ENCODE data around the gene ADPRHL1.

DNA sequence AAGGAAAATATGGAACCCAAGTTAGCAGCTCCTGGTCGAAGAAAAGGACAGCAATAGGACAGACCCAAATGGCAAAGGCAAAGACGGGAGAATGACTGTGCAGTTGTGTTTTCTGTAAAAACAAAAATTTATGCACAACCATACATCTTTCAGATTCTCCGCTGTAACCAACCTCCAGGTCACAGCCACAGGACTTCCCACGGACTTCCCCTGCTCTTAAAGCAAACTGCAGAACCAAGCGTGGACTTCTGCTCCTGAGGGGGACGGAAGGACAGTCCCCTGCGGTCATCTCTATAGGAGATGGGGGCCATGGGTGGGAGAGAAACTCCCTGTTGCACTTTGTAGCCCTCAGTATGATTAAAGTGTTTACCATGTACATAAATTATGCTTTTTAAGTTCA is 91.9 kb downstream of the ADPRHL1 start:
- TF ChIP-seq EZH2 (IDR thresholded peaks at IDR 0.05; ENCODE audit: borderline replicate concordance, low read depth, low read length, poor library complexity, severe bottlenecking) (no peak), CTCF (conservative IDR thresholded peaks at IDR 0.05; ENCODE audit: low read depth, low read length) (no peak)
